Endothelial cell of umbilical vein (primary cell): Measurements from ENCODE around the gene RBM17. TPM values are rescaled to one million over a fixed set of nuclear protein-coding genes. Genes with fewer than 3 reads are reported as not detected.

ENCODE experiments used
- BruUV-seq: library from RNA; stranded (reverse); fragments of 400-500 nt; replicated peaks from 2 replicates; lab custom pipeline; 2021; lab: Mats Ljungman, UMichigan
- CTCF ChIA-PET: fragments of 300-600, 350-600 bp; sonication (Branson Sonifier 250); formaldehyde crosslinking; loops from one replicate; lab custom pipeline; 2021; ENCODE audit warnings: antibody characterized with exemption, inconsistent platforms; lab: Charles Lee
- POLR2A ChIA-PET: fragments of 300-600, 350-600 bp; sonication (Branson Sonifier 250); formaldehyde crosslinking; loops from one replicate; lab custom pipeline; 2021; ENCODE audit warnings: antibody characterized with exemption, inconsistent platforms; lab: Charles Lee
- DNase-seq: peaks from one replicate; pipeline ENCODE4 v3.0.0-alpha.2; 2011; ENCODE audit warnings: low read depth, low spot score
- FAIRE-seq: peaks from 2 replicates; lab custom pipeline; 2011; peaks lifted over from hg19 to GRCh38; lab: Jason Lieb, UNC
- H2AFZ ChIP-seq: 2 replicates; pipeline ENCODE4 v1.6.0; 2012; ENCODE audit warnings: low read depth, low read length, control low read depth, inconsistent platforms
- H3K27ac ChIP-seq: 2 replicates; pipeline ENCODE4 v1.5.1; 2011; ENCODE audit warnings: low read depth, mild to moderate bottlenecking, control low read depth, low read length, moderate library complexity; ENCODE audit not compliant: insufficient read depth
- H3K27me3 ChIP-seq, 2 experiments: 2 replicates each; pipeline versions ENCODE4 v1.6.0 to v1.6.1; 2011; ENCODE audit warnings: low read length in 2 of 2, mixed read lengths in 1 of 2; ENCODE audit not compliant: control insufficient read depth in 2 of 2, insufficient read depth in 2 of 2
- H3K36me3 ChIP-seq, 2 experiments: 2 replicates in 1 of 2; 3 replicates in 1 of 2; pipeline ENCODE4 v1.5.1; 2011; ENCODE audit warnings: low read length in 2 of 2, mild to moderate bottlenecking in 1 of 2, moderate library complexity in 1 of 2; ENCODE audit not compliant: control insufficient read depth in 2 of 2, insufficient read depth in 2 of 2; ENCODE audit errors: extremely low read depth in 1 of 2
- H3K4me1 ChIP-seq: 3 replicates; pipeline ENCODE4 v1.5.1; 2011; ENCODE audit warnings: mild to moderate bottlenecking, low read length; ENCODE audit not compliant: control insufficient read depth, insufficient read depth; ENCODE audit errors: extremely low read depth
- H3K4me2 ChIP-seq: 2 replicates; pipeline ENCODE4 v1.6.1; 2011; ENCODE audit warnings: low read length, control low read depth, mixed read lengths; ENCODE audit not compliant: insufficient read depth
- H3K4me3 ChIP-seq, 3 experiments: fragments of 200-600 bp in 1 of 3; sonication (generic), shearing (Covaris generic) in 1 of 3; replicated peaks in 1 of 3; 2 replicates each; pipeline ENCODE4 v1.5.1; 2011 to 2016; ENCODE audit warnings: control low read depth in 3 of 3, low read length in 3 of 3, mild to moderate bottlenecking in 2 of 3, inconsistent platforms in 1 of 3, low read depth in 1 of 3, moderate library complexity in 1 of 3; ENCODE audit not compliant: insufficient read depth in 1 of 3
- H3K79me2 ChIP-seq: 2 replicates; pipeline ENCODE4 v1.6.0; 2012; ENCODE audit warnings: low read length, inconsistent platforms; ENCODE audit not compliant: control insufficient read depth, insufficient read depth
- H3K9ac ChIP-seq: replicated peaks from 2 replicates; pipeline ENCODE3; 2011; ENCODE audit warnings: low read length, control low read depth; ENCODE audit not compliant: insufficient read depth; ENCODE audit errors: extremely low read depth
- H3K9me1 ChIP-seq: replicated peaks from 3 replicates; pipeline ENCODE4 v1.6.0; 2011; ENCODE audit warnings: mild to moderate bottlenecking, low read length; ENCODE audit not compliant: control insufficient read depth, insufficient read depth; ENCODE audit errors: extremely low read depth
- H3K9me3 ChIP-seq: replicated peaks from 2 replicates; pipeline ENCODE4 v1.5.1; 2012; ENCODE audit warnings: low read length, inconsistent platforms; ENCODE audit not compliant: control insufficient read depth, insufficient read depth
- H4K20me1 ChIP-seq: replicated peaks from 2 replicates; pipeline ENCODE3; 2011; ENCODE audit warnings: mild to moderate bottlenecking, low read length; ENCODE audit not compliant: control insufficient read depth, insufficient read depth; ENCODE audit errors: extremely low read depth
- EZH2 ChIP-seq: IDR thresholded peaks from 2 replicates; pipeline ENCODE4 v1.6.1; 2012; ENCODE audit warnings: borderline replicate concordance, low read depth, mild to moderate bottlenecking, moderate library complexity, low read length, inconsistent platforms; ENCODE audit not compliant: severe bottlenecking
- FOS ChIP-seq: IDR thresholded peaks from 2 replicates; pipeline ENCODE4 v1.6.1; 2011; ENCODE audit warnings: mild to moderate bottlenecking, low read length, moderate library complexity, borderline replicate concordance; ENCODE audit not compliant: insufficient read depth
- GATA2 ChIP-seq: IDR thresholded peaks from 2 replicates; pipeline ENCODE4 v1.7.0; 2011; ENCODE audit warnings: low read depth, mild to moderate bottlenecking, moderate library complexity, mixed read lengths, low read length; ENCODE audit not compliant: insufficient read length, insufficient read depth
- JUN ChIP-seq: IDR thresholded peaks from 2 replicates; pipeline ENCODE4 v1.6.1; 2011; ENCODE audit warnings: borderline replicate concordance, low read depth; ENCODE audit not compliant: insufficient read length, insufficient read depth
- MYC ChIP-seq: IDR thresholded peaks from one replicate; pipeline ENCODE4 v1.6.1; 2011; ENCODE audit warnings: mild to moderate bottlenecking, low read depth, low read length
- POLR2A ChIP-seq: IDR thresholded peaks from 2 replicates; pipeline ENCODE4 v1.6.1; 2012; ENCODE audit warnings: low read depth, mild to moderate bottlenecking, control low read depth, low read length
- POLR2AphosphoS5 ChIP-seq: IDR thresholded peaks from 2 replicates; pipeline ENCODE4 v1.6.1; 2012; ENCODE audit warnings: low read depth, mild to moderate bottlenecking, control low read depth, low read length, moderate library complexity; ENCODE audit not compliant: insufficient read depth
- dilution Hi-C: fragments of 300-500 bp; cut with MboI; formaldehyde crosslinking; loops from one replicate; pipeline ENCODE4 v1.15.0; 2019; ENCODE audit warnings: low sequenced_read_pairs; ENCODE audit not compliant: extremely low pct_ligation_motif_present
- intact Hi-C: fragments of 100-400 bp; cut with micrococcal nuclease; formaldehyde crosslinking; loops from one replicate; pipeline ENCODE4 v1.10.0; 2022
- polyA plus RNA-seq, 4 experiments: library from polyadenylated mRNA; depleted of rRNA in 3 of 4; stranded (reverse) in 3 of 4; unstranded in 1 of 4; fragments of >200 nt; gene quantifications; 2 replicates each; pipeline versions ENCODE4 v1.2.1 to v1.2.3, GENCODE V29; 2011 to 2012; ENCODE audit warnings: missing spikeins in 1 of 4
- total RNA-seq: library from RNA; stranded (reverse); gene quantifications from 2 replicates; pipeline ENCODE4 v1.2.3, GENCODE V29; 2021
- TF ChIP-seq, protein P1 (sequence below): IDR thresholded peaks from 2 replicates; pipeline ENCODE4 v1.6.1; 2011; ENCODE audit not compliant: insufficient read depth, insufficient read length
- TF ChIP-seq, protein P2 (sequence below), 2 donors: IDR thresholded peaks; 1 replicate in 1 of 2; 2 replicates in 1 of 2; pipeline ENCODE4 v1.5.1; 2011; ENCODE audit warnings: low read length in 2 of 2, mild to moderate bottlenecking in 2 of 2, moderate library complexity in 2 of 2, control low read depth in 1 of 2, inconsistent platforms in 1 of 2, low read depth in 1 of 2; ENCODE audit not compliant: insufficient read depth in 1 of 2; ENCODE audit errors: extremely low read depth in 1 of 2

The RBM17 gene
- total and polyA plus RNA-seq, 2 donors (not counting 3 experiments of a cell fraction or from before 2014, with no cell fraction given), result 23.1 to 148 TPM

DNA sequence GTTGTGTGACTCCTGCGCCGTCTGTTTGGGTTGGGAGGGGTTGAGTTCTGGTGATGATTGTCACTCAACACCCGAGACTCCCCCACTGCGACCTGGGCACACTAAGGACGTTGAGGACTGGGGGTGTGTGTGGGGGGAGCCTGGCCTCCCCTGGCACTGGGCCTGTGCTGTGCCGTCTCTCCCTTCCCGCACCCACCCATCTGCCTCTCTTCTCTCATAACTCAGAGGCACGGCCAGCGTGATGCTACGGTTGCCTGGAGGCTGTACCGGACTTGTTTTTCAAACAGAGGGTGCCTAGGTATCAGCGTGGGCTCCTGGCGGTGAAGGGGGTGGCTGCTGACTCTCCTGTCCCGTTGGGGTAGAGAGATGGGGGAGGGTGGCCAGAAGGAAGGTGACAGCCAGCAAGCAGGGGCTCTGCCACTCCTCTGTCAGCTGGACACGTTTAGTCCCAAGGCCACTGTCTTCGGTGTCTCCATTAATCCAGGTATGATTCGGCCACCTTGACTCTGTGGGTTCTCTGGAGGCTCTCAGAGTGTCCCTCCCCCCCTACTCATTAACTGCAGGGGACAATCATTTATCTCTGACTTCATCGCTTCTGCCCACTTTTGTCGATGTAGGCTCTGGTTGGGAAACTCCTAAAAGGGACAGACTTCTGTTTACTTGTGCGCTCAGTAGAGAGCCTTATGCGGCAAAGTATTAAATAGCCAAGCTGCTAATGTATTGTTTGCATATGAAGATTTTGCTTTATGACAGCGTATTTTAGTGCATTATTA is 57.4 kb downstream of the RBM17 start:
- H2AFZ ChIP-seq, result no peak overlapping the region

More for the DNA sequence above, 57.4 kb downstream of the RBM17 start:
- dilution Hi-C loops, result no loop called here
- H3K9me3 ChIP-seq, result no peaks in the 10 kb centered on the region
- intact Hi-C loops, result no loop called here
- H3K9ac ChIP-seq, result peak overlapping the region; percentile 95
- H3K36me3 ChIP-seq, result no peaks in the 10 kb centered on the region
- ChIA-PET CTCF (interaction anchor here (0.9 to 1.1 kb wide), 3 partner anchors 61 to 256 kb away, joined by 3 to 4 read pairs (median 3); no protein-coding TSS in a partner anchor), POLR2A (no interaction called here)
- no peaks in the 10 kb centered on the region for H4K20me1 ChIP-seq
- peak overlapping the region; percentile 18 for H3K27ac ChIP-seq
- H3K4me1 ChIP-seq, result peaks cover 8% of the 10 kb centered on the region
- peak overlapping the region; percentile 88 for H3K4me2 ChIP-seq
- DNase-seq (no peak), FAIRE-seq (peak; percentile 69)
- TF ChIP-seq FOS (no peak), EZH2 (no peak), JUN (no peak), MYC (no peak), POLR2A (no peak), POLR2AphosphoS5 (no peak), GATA2 (no peak)
- TF ChIP-seq, protein P1, sequence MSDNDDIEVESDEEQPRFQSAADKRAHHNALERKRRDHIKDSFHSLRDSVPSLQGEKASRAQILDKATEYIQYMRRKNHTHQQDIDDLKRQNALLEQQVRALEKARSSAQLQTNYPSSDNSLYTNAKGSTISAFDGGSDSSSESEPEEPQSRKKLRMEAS, result no peak
- TF ChIP-seq, protein P2, sequence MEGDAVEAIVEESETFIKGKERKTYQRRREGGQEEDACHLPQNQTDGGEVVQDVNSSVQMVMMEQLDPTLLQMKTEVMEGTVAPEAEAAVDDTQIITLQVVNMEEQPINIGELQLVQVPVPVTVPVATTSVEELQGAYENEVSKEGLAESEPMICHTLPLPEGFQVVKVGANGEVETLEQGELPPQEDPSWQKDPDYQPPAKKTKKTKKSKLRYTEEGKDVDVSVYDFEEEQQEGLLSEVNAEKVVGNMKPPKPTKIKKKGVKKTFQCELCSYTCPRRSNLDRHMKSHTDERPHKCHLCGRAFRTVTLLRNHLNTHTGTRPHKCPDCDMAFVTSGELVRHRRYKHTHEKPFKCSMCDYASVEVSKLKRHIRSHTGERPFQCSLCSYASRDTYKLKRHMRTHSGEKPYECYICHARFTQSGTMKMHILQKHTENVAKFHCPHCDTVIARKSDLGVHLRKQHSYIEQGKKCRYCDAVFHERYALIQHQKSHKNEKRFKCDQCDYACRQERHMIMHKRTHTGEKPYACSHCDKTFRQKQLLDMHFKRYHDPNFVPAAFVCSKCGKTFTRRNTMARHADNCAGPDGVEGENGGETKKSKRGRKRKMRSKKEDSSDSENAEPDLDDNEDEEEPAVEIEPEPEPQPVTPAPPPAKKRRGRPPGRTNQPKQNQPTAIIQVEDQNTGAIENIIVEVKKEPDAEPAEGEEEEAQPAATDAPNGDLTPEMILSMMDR (IDR thresholded peaks at IDR 0.05; ENCODE audit: extremely low read depth in 1 of 2, insufficient read depth in 1 of 2, low read depth in 1 of 2, low read length in 2 of 2), result no peak
- H3K27me3 ChIP-seq, result no peaks in the 10 kb centered on the region
- H3K4me3 ChIP-seq, result peak overlapping the region; percentile 48 to 81 (median 65)
- peaks cover 35% of the 10 kb centered on the region for H3K79me2 ChIP-seq
- H3K9me1 ChIP-seq, result no peaks in the 10 kb centered on the region
- BruUV-seq, result no TSS peak
